Mesendoderm (in vitro differentiated cells): ENCODE data around the gene LCN10.

Source experiments
- DNase-seq: peaks from one replicate; pipeline ENCODE4 v3.0.0; 2013
- H2AK5ac ChIP-seq: 2 replicates; pipeline ENCODE4 v1.6.1; 2013; ENCODE audit warnings: low read length, inconsistent platforms
- H2BK120ac ChIP-seq: 2 replicates; pipeline ENCODE4 v1.6.1; 2013; ENCODE audit warnings: low read depth, mild to moderate bottlenecking, low read length, moderate library complexity, mixed read lengths
- H2BK15ac ChIP-seq: replicated peaks from 2 replicates; pipeline ENCODE4 v1.6.1; 2013; ENCODE audit warnings: low read depth, mild to moderate bottlenecking, moderate library complexity
- H2BK5ac ChIP-seq: 2 replicates; pipeline ENCODE4 v1.6.1; 2013; ENCODE audit warnings: low read length, inconsistent platforms
- H3K18ac ChIP-seq: 2 replicates; pipeline ENCODE4 v1.6.1; 2013; ENCODE audit warnings: mild to moderate bottlenecking, low read length, mixed read lengths
- H3K23ac ChIP-seq: one replicate; pipeline ENCODE4 v1.6.1; 2013; ENCODE audit warnings: low read length
- H3K27ac ChIP-seq: 2 replicates; pipeline ENCODE4 v1.5.1; 2013; ENCODE audit warnings: low read depth, mild to moderate bottlenecking, inconsistent platforms, low read length, moderate library complexity
- H3K27me3 ChIP-seq: 2 replicates; pipeline ENCODE4 v1.6.1; 2013; ENCODE audit warnings: low read length, control low read depth, mild to moderate bottlenecking, inconsistent platforms; ENCODE audit not compliant: insufficient read depth, poor library complexity
- H3K36me3 ChIP-seq: 2 replicates; pipeline ENCODE4 v1.6.1; 2013; ENCODE audit warnings: low read length, inconsistent platforms; ENCODE audit not compliant: control insufficient read depth, insufficient read depth
- H3K4ac ChIP-seq: one replicate; pipeline ENCODE4 v1.6.1; 2013; ENCODE audit warnings: low read depth, mild to moderate bottlenecking, low read length, moderate library complexity
- H3K4me1 ChIP-seq: 2 replicates; pipeline ENCODE4 v1.6.1; 2013; ENCODE audit warnings: low read depth, low read length, inconsistent platforms; ENCODE audit not compliant: control insufficient read depth
- H3K4me2 ChIP-seq: 2 replicates; pipeline ENCODE4 v1.6.1; 2013; ENCODE audit warnings: low read length
- H3K4me3 ChIP-seq: 2 replicates; pipeline ENCODE4 v1.5.1; 2013; ENCODE audit warnings: mild to moderate bottlenecking, low read length
- H3K56ac ChIP-seq: one replicate; pipeline ENCODE4 v1.6.1; 2013; ENCODE audit warnings: low read length
- H3K79me1 ChIP-seq: 2 replicates; pipeline ENCODE4 v1.6.1; 2013; ENCODE audit warnings: low read length, inconsistent platforms
- H3K79me2 ChIP-seq: 2 replicates; pipeline ENCODE4 v1.6.1; 2013; ENCODE audit warnings: mild to moderate bottlenecking, low read length; ENCODE audit not compliant: control insufficient read depth, insufficient read depth
- H3K9ac ChIP-seq: 2 replicates; pipeline ENCODE4 v1.6.1; 2013; ENCODE audit warnings: low read length, inconsistent platforms
- H4K5ac ChIP-seq: one replicate; pipeline ENCODE4 v1.6.1; 2013; ENCODE audit warnings: low read length
- H4K8ac ChIP-seq: one replicate; pipeline ENCODE4 v1.6.1; 2013; ENCODE audit warnings: low read depth, mild to moderate bottlenecking, control low read depth, low read length, moderate library complexity
- WGBS: extraction: QIAGEN DNeasy Blood & Tissue Kit; methylation state at CpG from one replicate; pipeline ENCODE4 v1.1.7; 2013; ENCODE audit warnings: low lambda C conversion rate, missing lambda C conversion rate; ENCODE audit not compliant: insufficient coverage; ENCODE audit errors: extremely low coverage; 5-methylcytosine and 5-hydroxymethylcytosine counted together

LCN10 gene

DNA sequence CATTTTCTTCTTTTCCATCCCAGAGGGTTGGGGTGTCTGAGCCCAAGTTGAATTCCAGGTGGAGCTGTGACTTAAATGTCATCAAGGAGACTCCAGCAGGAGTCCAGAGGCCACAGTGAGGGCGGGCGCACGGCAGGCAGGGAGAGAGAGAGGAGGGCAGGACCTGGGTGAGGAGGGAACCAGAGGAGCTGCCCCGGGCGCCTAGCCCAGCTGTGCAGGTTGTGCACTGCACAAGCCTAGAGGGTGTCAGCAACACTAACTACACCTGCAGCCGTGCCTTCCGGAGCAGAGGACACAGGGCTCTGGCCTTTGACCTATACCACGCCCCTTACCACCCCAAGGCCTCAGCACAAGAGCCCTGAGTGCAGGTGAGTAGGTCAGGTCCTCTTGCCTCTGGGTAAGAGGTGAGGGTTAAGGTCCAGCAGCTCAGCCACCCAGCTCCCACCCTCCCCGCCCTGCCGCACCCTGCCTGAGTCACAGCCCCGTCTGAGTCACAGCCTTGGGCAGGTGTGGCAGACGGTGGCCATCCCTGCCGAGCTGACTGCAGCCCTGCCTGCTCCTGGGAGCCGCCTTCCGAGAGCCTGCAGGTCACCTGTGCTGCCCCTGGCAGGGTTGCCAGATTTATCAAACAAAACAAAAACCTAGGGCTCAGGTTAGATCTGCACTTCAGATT lies 49.1 kb downstream of the LCN10 start:
- WGBS, result no CpG with 5 or more reads among the region's 15 CpGs
- no peak overlapping the region for H3K4me2 ChIP-seq
- no peaks in the 10 kb centered on the region for H3K36me3 ChIP-seq
- peak; percentile 51 for DNase-seq
- no peak overlapping the region for H3K9ac ChIP-seq
- peaks cover 2% of the 10 kb centered on the region for H3K4me1 ChIP-seq
- H3K27me3 ChIP-seq, result no peaks in the 10 kb centered on the region
- H3K4me3 ChIP-seq, result no peak overlapping the region
- H2BK15ac ChIP-seq, result no peak overlapping the region
- H2BK120ac ChIP-seq, result no peak overlapping the region
- H3K79me1 ChIP-seq, result no peaks in the 10 kb centered on the region
- no peaks in the 10 kb centered on the region for H3K79me2 ChIP-seq
- no peak overlapping the region for H4K5ac ChIP-seq
- no peak overlapping the region for H2BK5ac ChIP-seq
- H2AK5ac ChIP-seq, result no peak overlapping the region
- H3K23ac ChIP-seq, result no peak overlapping the region
- H4K8ac ChIP-seq, result no peak overlapping the region
- no peak overlapping the region for H3K18ac ChIP-seq
- no peak overlapping the region for H3K56ac ChIP-seq
- H3K4ac ChIP-seq, result no peak overlapping the region
- H3K27ac ChIP-seq, result no peak overlapping the region

DNA sequence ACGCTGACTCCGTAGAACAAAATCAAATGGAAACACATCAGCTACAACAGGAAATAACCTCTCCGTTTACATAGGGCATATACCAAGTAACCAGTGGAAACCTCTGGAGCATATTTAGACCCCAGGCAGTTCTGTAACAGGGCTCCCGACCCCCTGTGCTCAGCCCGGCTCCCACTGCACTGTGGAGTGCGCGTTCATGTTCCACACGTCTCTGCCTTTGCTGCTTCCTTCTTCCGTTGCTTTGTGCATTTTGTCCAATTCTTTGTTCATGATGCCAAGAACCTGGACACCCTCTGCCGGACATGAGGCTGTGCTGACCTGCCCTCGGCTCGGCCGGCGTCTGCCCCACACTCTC lies 49.6 kb downstream of the LCN10 start:
- no peak overlapping the region for H2AK5ac ChIP-seq
- no peaks in the 10 kb centered on the region for H3K36me3 ChIP-seq
- H3K4me2 ChIP-seq, result no peak overlapping the region
- H3K18ac ChIP-seq, result no peak overlapping the region
- H3K27ac ChIP-seq, result no peak overlapping the region
- no peaks in the 10 kb centered on the region for H3K79me2 ChIP-seq
- no peak overlapping the region for H4K5ac ChIP-seq
- no CpG with 5 or more reads among the region's 14 CpGs for WGBS
- no peak overlapping the region for H2BK5ac ChIP-seq
- H3K4me1 ChIP-seq, result peaks cover 2% of the 10 kb centered on the region
- DNase-seq, result no peak
- H3K4me3 ChIP-seq, result no peak overlapping the region
- no peaks in the 10 kb centered on the region for H3K27me3 ChIP-seq
- no peak overlapping the region for H2BK120ac ChIP-seq
- H3K23ac ChIP-seq, result no peak overlapping the region
- H3K9ac ChIP-seq, result no peak overlapping the region
- no peak overlapping the region for H4K8ac ChIP-seq
- H3K79me1 ChIP-seq, result no peaks in the 10 kb centered on the region
- no peak overlapping the region for H3K56ac ChIP-seq
- no peak overlapping the region for H2BK15ac ChIP-seq
- no peak overlapping the region for H3K4ac ChIP-seq

DNA sequence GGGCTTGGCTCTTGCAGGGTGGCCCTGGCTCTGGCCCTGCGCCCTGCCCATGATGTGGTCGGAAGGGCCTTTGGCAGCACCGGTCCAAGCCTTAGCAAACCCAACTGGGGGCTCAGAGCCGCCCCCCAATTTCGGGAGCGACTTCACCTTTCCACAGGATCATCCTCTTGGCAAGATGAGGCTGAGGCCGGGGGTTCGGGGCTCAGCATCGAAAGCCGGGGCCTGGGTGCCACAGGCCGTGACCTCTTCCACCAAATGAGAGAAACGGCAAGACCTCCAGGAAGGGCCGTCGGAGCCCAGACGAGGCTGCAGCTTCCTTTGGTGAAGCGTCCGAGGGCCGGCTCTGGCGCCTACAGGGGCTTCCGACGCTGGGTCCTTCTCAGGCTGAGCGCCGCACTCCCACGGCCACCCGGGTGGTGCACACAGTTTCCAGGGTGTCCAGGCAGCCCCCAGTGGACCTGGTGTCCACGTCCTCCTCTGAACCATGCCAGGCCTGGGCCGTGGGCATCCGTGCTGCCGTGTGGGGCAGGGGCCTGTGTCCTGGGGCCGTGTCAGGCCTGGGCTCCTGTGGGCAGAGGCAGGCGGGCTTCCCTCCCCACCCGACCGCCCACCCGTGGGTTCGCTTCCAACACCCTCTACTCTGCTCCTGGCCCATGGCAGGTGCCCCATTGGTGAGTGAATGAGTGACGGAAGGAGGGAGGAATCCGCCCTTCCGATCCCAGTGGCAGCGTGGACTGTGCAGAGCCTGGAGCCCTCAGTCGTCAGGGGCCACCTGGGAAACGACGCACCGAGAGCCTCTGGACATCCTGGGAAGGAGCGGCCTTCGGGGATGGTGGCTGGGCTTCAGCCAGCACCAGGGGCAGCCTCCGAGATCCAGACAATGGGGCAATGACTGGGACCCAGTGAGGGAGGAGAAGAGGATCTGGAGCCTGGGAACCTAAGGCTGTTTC lies 50.3 kb downstream of the LCN10 start:
- Histone ChIP-seq H2BK5ac (no peak overlapping the region), H3K4me1 (peaks cover 2% of the 10 kb centered on the region), H2BK120ac (no peak overlapping the region), H3K4me3 (no peak overlapping the region), H3K9ac (no peak overlapping the region), H3K79me1 (no peaks in the 10 kb centered on the region), H2BK15ac (no peak overlapping the region), H3K18ac (no peak overlapping the region), H3K23ac (no peak overlapping the region), H3K4me2 (no peak overlapping the region), H2AK5ac (no peak overlapping the region), H4K5ac (no peak overlapping the region), H3K36me3 (no peaks in the 10 kb centered on the region), H3K27ac (no peak overlapping the region), H3K4ac (no peak overlapping the region), H3K56ac (no peak overlapping the region), H3K27me3 (no peaks in the 10 kb centered on the region), H4K8ac (no peak overlapping the region), H3K79me2 (no peaks in the 10 kb centered on the region)
- no CpG with 5 or more reads among the region's 46 CpGs for WGBS
- DNase-seq, result no peak

DNA sequence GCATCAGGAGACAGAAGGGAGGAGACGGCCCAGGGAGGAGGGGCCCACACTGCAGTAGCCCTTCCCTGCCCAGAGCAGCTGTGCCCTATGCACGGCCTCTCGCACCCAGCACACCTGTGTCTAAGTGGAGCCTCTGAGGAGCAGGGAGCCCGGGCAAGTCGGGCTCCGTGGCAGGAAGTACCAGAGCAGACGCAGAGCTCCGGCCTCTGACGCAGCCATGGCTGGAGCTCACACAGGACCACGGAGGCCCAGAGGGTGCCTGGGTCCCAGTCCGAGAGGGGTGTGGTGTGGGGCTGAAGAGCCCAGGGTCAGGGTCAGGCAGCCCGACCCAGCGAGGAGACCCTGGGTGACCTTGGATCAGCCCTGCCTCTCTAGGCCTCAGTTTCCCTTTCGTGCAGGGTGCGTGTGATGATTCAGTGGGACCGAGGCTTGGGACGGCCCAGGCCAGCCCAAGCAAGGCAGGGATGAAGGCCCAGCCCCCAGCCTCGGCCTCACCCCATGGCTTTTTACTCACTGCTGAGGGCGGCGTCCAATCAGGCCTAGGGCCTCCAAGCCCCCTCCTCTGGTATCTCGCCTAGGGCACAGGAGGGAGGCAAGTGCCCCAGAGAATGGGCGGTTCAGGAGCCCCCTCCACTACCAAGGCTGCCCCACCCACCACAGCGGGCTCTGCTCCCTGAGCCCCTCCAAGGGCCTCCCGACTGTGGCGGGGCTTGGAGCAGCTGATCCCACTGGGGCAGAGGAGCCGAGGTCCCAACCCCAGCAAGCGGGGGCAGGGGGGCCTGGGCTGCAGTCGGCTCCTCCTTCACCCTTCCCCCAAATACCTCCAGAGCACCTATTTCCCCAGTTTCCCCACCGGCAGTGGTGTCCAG lies 51.2 kb downstream of the LCN10 start:
- H2BK120ac ChIP-seq, result no peak overlapping the region
- no peak overlapping the region for H3K27ac ChIP-seq
- H3K56ac ChIP-seq, result peak overlapping the region; percentile 39
- no peak for DNase-seq
- H3K79me2 ChIP-seq, result no peaks in the 10 kb centered on the region
- H3K23ac ChIP-seq, result no peak overlapping the region
- no peak overlapping the region for H3K18ac ChIP-seq
- no peaks in the 10 kb centered on the region for H3K36me3 ChIP-seq
- H3K4ac ChIP-seq, result no peak overlapping the region
- no peak overlapping the region for H3K9ac ChIP-seq
- no peak overlapping the region for H3K4me3 ChIP-seq
- H2AK5ac ChIP-seq, result no peak overlapping the region
- WGBS, result no CpG with 5 or more reads among the region's 29 CpGs
- H3K4me2 ChIP-seq, result no peak overlapping the region
- no peak overlapping the region for H2BK5ac ChIP-seq
- H2BK15ac ChIP-seq, result no peak overlapping the region
- H3K79me1 ChIP-seq, result no peaks in the 10 kb centered on the region
- H4K8ac ChIP-seq, result no peak overlapping the region
- no peaks in the 10 kb centered on the region for H3K4me1 ChIP-seq
- no peak overlapping the region for H4K5ac ChIP-seq
- H3K27me3 ChIP-seq, result no peaks in the 10 kb centered on the region

DNA sequence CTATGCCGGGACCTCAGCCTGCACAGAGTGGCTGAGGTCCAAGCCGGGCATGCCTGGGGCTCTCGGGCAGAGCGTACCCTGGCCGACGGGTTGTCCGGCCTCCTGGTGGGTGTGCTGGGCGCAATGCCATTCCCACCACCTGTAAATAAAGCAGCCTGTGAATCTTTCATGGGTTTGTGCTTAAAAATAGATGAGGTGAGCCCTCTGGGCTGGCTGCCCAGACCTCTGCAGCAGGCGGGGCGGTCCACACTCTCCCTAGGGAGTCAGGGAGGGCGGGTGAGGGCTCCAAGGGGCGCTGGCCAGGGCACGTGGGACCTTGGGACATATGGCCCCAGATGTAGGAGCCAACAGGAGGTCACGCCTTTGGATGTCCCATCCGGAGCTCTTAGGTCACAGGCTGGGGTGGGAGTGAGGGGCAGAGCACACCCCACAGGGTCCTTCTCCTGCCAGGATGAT lies 51.9 kb downstream of the LCN10 start:
- no peaks in the 10 kb centered on the region for H3K79me1 ChIP-seq
- H3K23ac ChIP-seq, result no peak overlapping the region
- H3K79me2 ChIP-seq, result no peaks in the 10 kb centered on the region
- no peak overlapping the region for H2BK5ac ChIP-seq
- H2BK15ac ChIP-seq, result no peak overlapping the region
- H3K4me3 ChIP-seq, result no peak overlapping the region
- no peak overlapping the region for H2BK120ac ChIP-seq
- H4K8ac ChIP-seq, result no peak overlapping the region
- no peak overlapping the region for H2AK5ac ChIP-seq
- H3K56ac ChIP-seq, result no peak overlapping the region
- no peak overlapping the region for H3K4me2 ChIP-seq
- no peak for DNase-seq
- no peaks in the 10 kb centered on the region for H3K4me1 ChIP-seq
- H3K18ac ChIP-seq, result no peak overlapping the region
- no peak overlapping the region for H3K27ac ChIP-seq
- no peak overlapping the region for H3K4ac ChIP-seq
- H3K36me3 ChIP-seq, result no peaks in the 10 kb centered on the region
- no peaks in the 10 kb centered on the region for H3K27me3 ChIP-seq
- no CpG with 5 or more reads among the region's 15 CpGs for WGBS
- no peak overlapping the region for H3K9ac ChIP-seq
- no peak overlapping the region for H4K5ac ChIP-seq
